Fibroblast of villous mesenchyme (primary cell): Measurements from ENCODE around the gene MSANTD1. TPM values are rescaled to one million over a fixed set of nuclear protein-coding genes. Genes with fewer than 3 reads are reported as not detected.

Experiments used
- DNase-seq: peaks from one replicate; pipeline ENCODE4 v3.0.0-alpha.2; 2010; ENCODE audit warnings: low read depth
- H3K4me3 ChIP-seq: 2 replicates; pipeline ENCODE4 v1.5.1; 2011; ENCODE audit warnings: low read depth, mild to moderate bottlenecking, low read length
- total RNA-seq: library from RNA; depleted of rRNA; stranded (reverse); fragments of >200 nt; gene quantifications from 2 replicates; pipeline ENCODE4 v1.2.3, GENCODE V29; 2012
- TF ChIP-seq, protein P1 (sequence below): IDR thresholded peaks from 2 replicates; pipeline ENCODE4 v1.5.1; 2012; ENCODE audit warnings: low read depth, mild to moderate bottlenecking, low read length; ENCODE audit not compliant: insufficient read depth

The MSANTD1 gene
- total RNA-seq, 1 donor, result 0.86 TPM

DNA sequence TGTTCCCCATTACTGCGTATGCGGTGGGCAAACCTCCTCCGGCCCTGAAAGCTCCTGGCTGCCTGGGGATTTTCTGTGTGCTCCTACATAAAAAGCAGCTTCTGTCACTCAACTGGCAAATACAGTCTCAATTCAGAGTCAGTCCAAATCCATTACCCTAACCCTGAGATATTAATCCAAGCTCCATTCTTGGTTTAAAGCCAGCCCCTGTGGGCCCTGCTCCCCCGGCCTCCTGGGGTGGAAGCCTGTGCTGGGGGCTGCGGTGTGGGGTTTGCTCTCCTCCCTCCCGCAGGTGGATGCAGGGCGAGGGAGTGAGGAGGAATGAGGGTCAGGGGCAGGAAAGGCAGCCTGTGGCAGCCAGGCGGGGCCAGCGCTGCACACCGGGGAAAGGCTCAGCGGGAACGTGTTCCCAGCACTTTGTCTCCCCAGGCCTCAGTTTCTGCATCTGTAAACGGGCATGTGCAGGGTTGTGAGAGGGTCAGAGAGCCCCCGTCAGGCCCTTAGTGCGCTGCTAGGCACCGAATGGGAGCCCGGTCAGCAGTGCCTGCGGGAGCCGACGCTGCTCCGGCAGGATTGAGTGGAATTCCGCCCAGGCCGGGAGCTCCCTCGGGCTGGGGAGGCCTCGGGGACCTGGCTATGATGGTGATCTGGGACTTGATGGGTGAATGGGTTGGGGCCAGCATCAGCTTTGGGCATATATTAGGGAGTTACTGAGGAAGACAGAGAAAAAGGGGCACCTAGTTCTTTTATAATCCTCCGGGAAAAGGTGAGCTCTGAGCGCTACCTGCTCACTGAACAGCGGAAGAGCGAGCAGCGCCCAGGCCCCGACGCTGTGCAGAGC lies 37.6 kb downstream of the MSANTD1 start:
- H3K4me3 ChIP-seq, result no peak overlapping the region
- no peak for DNase-seq
- TF ChIP-seq, protein P1, sequence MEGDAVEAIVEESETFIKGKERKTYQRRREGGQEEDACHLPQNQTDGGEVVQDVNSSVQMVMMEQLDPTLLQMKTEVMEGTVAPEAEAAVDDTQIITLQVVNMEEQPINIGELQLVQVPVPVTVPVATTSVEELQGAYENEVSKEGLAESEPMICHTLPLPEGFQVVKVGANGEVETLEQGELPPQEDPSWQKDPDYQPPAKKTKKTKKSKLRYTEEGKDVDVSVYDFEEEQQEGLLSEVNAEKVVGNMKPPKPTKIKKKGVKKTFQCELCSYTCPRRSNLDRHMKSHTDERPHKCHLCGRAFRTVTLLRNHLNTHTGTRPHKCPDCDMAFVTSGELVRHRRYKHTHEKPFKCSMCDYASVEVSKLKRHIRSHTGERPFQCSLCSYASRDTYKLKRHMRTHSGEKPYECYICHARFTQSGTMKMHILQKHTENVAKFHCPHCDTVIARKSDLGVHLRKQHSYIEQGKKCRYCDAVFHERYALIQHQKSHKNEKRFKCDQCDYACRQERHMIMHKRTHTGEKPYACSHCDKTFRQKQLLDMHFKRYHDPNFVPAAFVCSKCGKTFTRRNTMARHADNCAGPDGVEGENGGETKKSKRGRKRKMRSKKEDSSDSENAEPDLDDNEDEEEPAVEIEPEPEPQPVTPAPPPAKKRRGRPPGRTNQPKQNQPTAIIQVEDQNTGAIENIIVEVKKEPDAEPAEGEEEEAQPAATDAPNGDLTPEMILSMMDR, result no peak

DNA sequence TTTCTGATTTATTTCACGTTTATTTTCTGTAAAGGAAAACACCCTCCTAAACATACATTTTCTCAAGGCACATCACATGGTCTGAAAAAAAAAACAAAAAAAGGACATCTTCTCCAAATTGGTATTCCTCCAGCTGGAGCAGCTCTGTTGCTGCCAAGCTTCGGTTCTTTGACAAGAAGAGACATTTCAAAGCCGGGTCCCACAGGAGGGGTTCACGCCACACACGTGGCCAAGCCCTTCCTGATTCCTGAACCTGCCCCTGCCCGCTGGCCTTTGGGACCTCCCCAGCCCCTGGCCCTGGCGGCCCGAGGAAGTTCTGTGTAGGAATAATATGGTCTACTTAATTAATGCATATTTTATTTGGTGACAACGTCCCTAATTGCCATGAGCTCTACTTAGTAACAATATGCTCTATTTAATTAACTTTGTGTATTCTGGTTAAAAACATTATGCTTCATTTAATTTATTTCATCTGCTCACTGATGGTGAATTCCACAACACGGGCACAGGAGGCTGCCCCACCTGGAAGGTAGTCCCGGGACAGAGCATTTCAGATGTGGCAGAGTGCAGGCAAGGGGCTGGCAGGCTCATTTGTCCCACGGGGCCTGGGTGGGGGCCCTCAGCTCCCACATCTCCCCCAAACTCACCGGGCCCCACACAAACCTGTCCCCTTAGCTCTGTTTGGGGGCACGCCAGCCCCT lies 38.5 kb downstream of the MSANTD1 start:
- TF ChIP-seq, protein P1, result no peak

DNA sequence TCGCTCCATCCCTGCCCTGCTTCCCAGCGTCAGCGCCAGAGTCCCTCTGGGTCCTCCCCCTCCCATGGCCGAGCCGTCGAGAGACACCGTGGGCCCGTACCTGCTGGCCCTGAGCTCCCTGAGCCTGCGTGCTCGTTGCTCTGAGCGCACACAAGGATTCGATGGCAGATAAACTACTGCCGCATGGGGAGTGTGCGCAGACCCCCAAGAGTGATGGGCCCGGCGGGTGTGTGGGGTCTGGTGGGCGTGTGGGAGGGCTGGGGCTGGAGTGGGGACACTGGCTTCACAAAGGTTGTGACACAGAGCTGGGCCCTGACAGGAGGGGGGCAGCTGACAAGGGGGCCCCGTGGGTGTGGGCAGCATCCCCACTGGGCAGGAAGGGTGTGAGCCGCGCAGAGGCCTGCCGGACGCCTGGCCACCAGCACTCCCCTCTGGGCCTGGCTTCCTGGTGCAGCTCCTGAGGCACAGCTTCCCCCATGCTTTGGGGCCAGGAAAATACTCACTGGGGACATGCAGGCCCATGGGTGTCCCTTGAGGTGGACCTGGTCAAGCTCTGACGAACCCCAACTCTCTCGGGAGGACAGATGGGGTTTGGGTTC lies 39.1 kb downstream of the MSANTD1 start:
- TF ChIP-seq, protein P1, result no peak
- no peak overlapping the region for H3K4me3 ChIP-seq
- no peak for DNase-seq

More for the DNA sequence above, 38.5 kb downstream of the MSANTD1 start:
- no peak for DNase-seq
- H3K4me3 ChIP-seq, result no peak overlapping the region

DNA sequence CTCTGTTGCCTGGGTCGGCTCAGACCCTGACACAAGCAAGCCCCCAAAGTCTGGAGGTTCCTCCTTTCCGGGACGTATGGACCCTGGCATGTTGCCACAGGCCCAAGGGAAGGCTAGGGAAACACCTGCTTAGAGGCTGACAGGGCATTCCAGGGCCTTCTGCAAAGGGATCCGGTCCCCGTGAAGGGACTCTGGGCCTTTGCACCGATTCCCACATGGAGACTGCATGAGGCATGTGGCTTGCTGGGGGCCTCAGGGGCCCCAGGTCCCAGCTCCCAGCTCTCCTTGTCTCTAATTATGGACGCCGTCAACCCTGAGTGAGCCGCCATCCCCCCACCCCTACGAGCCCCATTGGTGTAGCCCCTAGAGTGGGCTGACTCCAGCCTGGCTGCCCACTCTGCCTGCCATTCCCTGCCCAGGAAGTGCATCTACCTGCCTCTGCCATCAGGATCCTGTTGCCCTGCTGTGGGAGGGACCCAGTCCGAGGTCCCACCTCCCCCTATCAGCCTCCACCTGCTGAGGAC lies 39.7 kb downstream of the MSANTD1 start:
- H3K4me3 ChIP-seq, result no peak overlapping the region
- TF ChIP-seq, protein P1, result no peak
- DNase-seq, result no peak

DNA sequence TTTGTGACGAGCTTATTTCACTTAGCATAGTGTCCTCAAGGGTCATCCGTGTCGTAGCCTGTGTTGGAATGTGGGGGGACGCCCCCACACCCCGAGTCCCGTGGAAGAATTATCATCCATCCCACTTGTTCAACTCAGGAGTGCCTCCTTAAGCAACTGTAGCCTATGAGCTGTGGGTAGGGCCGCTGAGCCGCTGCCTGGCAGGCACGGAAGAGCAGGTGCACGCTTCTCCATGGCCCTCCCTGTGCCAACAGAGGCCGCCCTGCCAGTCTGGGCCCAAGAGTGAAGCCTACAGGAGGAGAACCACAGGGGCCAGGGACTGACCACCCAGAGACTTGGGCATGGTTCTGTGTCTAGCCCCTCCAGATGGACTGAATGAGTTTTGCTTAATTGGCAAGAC lies 41.5 kb downstream of the MSANTD1 start:
- no peak for DNase-seq
- H3K4me3 ChIP-seq, result no peak overlapping the region
- TF ChIP-seq, protein P1, result no peak

DNA sequence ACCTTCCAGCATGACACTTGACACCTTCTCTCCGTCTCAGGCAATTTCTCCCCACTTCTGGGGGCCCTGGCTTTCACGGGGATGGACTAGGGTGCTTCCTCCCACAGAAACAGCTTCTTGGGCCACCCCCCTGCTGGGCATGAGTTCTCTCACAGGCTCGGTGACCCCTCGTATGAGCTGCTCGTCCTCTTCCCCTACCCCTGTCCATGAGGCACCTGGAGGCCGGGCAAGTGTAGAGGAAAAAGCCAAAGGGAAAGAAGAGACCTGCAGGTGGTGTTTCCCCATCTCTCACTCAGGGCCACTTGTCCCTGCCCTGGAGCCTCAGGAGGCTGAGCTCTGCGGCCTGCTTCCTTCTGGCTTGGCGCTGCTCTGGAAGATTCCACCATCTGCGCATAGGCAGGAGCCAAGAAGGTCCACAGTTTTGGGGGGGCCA lies 41.9 kb downstream of the MSANTD1 start:
- TF ChIP-seq, protein P1, result no peak
- no peak for DNase-seq
- H3K4me3 ChIP-seq, result no peak overlapping the region
